Activated CD4-positive, alpha-beta T cell treated with anti-CD3 and anti-CD28 coated beads for 1 hour (primary cell): ENCODE data around the gene SHCBP1.
"Not testable (repeated sequence)": the region's sequence is repeated elsewhere in the genome, so short reads cannot be mapped to it uniquely, and the experiment has no call there.

Source experiments
- DNase-seq: peaks from one replicate; pipeline ENCODE4 v3.0.0-alpha.2; 2020

SHCBP1 gene

GRCh38 chr16:46613352-46613751, 7.8 kb downstream of the SHCBP1 start:
- DNase-seq: no peak

- DNase-seq: no peak
Observed at GRCh38 chr16:46612121-46612520, 9.1 kb downstream of the SHCBP1 start.

GRCh38 chr16:46607529-46607928, 13.7 kb downstream of the SHCBP1 start:
- DNase-seq: no peak

GRCh38 chr16:46606231-46606630, 14.9 kb downstream of the SHCBP1 start:
- no peak for DNase-seq

- DNase-seq: no peak
Observed at GRCh38 chr16:46591257-46591656, 29.9 kb downstream of the SHCBP1 start.

- no peak for DNase-seq
Observed at GRCh38 chr16:46586011-46586577, 35.1 kb downstream of the SHCBP1 start.

- DNase-seq: no peak
Observed at GRCh38 chr16:46583036-46583435, 38.1 kb downstream of the SHCBP1 start.

- no peak for DNase-seq
Observed at GRCh38 chr16:46582313-46582712, 38.9 kb downstream of the SHCBP1 start.

- DNase-seq: no peak
Observed at GRCh38 chr16:46577988-46578579, 43.1 kb downstream of the SHCBP1 start.

- DNase-seq: no peak
Observed at GRCh38 chr16:46573834-46574159, 47.4 kb downstream of the SHCBP1 start.

- DNase-seq: no peak
Observed at GRCh38 chr16:46573008-46573833, 48.0 kb downstream of the SHCBP1 start.

GRCh38 chr16:46569231-46569735, 51.9 kb downstream of the SHCBP1 start:
- DNase-seq: no peak

- no peak for DNase-seq
Observed at GRCh38 chr16:46568472-46569230, 52.5 kb downstream of the SHCBP1 start.

- no peak for DNase-seq
Observed at GRCh38 chr16:46562979-46563378, 58.2 kb downstream of the SHCBP1 start.

GRCh38 chr16:46558018-46558417, 63.2 kb downstream of the SHCBP1 start:
- no peak for DNase-seq

GRCh38 chr16:46555951-46556350, 65.2 kb downstream of the SHCBP1 start:
- no peak for DNase-seq

GRCh38 chr16:46554435-46554834, 66.7 kb downstream of the SHCBP1 start:
- not testable (repeated sequence) for DNase-seq

- no peak for DNase-seq
Observed at GRCh38 chr16:46549477-46549876, 71.7 kb downstream of the SHCBP1 start.
